Measurements from ENCODE around the gene PLSCR3. TPM values are rescaled to one million over a fixed set of nuclear protein-coding genes. Genes with fewer than 3 reads are reported as not detected.

Gene PLSCR3
- total RNA-seq, 2 experiments from 2014 or later: 63.0 to 66.8 TPM

Other genes starting within 250 kb of the PLSCR3 start
- gene ASGR1, start 215.2 kb downstream of the PLSCR3 start, total RNA-seq: 1 to 10 TPM; 2.8 to 4.4 TPM
- gene DLG4, start 174.7 kb downstream of the PLSCR3 start, total RNA-seq: 1 to 10 TPM; 8.9 to 9.8 TPM
- gene ACADVL, start 174.6 kb downstream of the PLSCR3 start, total RNA-seq: 100 to 1,000 TPM; 245 to 256 TPM
- gene DVL2, start 160.0 kb downstream of the PLSCR3 start, total RNA-seq: 10 to 100 TPM; 64.4 to 66.5 TPM
- gene PHF23, start 155.1 kb downstream of the PLSCR3 start, total RNA-seq: 10 to 100 TPM; 28.1 to 28.8 TPM
- 100 to 1,000 TPM; 112 to 113 TPM for gene GABARAP, start 152.1 kb downstream of the PLSCR3 start, total RNA-seq
- gene CTDNEP1, start 142.8 kb downstream of the PLSCR3 start, total RNA-seq: 100 to 1,000 TPM; 180 to 191 TPM
- gene ELP5, start 142.3 kb downstream of the PLSCR3 start, total RNA-seq: 100 to 1,000 TPM in 1 of 2 experiments, 10 to 100 TPM in 1; 99.0 to 110 TPM
- 1 to 10 TPM in 1 of 2 experiments, under 1 TPM in 1; 0.90 to 1.6 TPM for gene CLDN7, start 132.0 kb downstream of the PLSCR3 start, total RNA-seq
- under 1 TPM; 0.54 to 0.56 TPM for gene SLC2A4, start 112.8 kb downstream of the PLSCR3 start, total RNA-seq
- under 1 TPM; 0.19 to 0.24 TPM for gene YBX2, start 99.9 kb downstream of the PLSCR3 start, total RNA-seq
- gene EIF5A, start 86.9 kb downstream of the PLSCR3 start, total RNA-seq: 1,000 to 10,000 TPM; 1,429 to 1,492 TPM
- 10 to 100 TPM; 58.4 to 62.6 TPM for gene GPS2, start 79.2 kb downstream of the PLSCR3 start, total RNA-seq
- gene NEURL4, start 65.2 kb downstream of the PLSCR3 start, total RNA-seq: 10 to 100 TPM; 44.1 to 46.0 TPM
- 100 to 1,000 TPM; 235 to 238 TPM for gene ACAP1, start 58.0 kb downstream of the PLSCR3 start, total RNA-seq
- gene KCTD11, start 42.4 kb downstream of the PLSCR3 start, total RNA-seq: 1 to 10 TPM; 4.0 to 4.5 TPM
- gene TMEM95, start 39.4 kb downstream of the PLSCR3 start, total RNA-seq: not detected
- 1 to 10 TPM; 4.3 to 5.0 TPM for gene TNK1, start 13.4 kb downstream of the PLSCR3 start, total RNA-seq
- 10 to 100 TPM; 42.7 to 44.3 TPM for gene TMEM256, start 9.6 kb upstream of the PLSCR3 start, total RNA-seq
- gene NLGN2, start 13.3 kb upstream of the PLSCR3 start, total RNA-seq: 1 to 10 TPM; 8.8 to 9.3 TPM
- not detected for gene SPEM1, start 25.8 kb upstream of the PLSCR3 start, total RNA-seq
- not detected for gene SPEM2, start 31.1 kb upstream of the PLSCR3 start, total RNA-seq
- gene SPEM3, start 34.3 kb upstream of the PLSCR3 start, total RNA-seq: not detected
- 10 to 100 TPM; 10.4 TPM for gene TMEM102, start 40.9 kb upstream of the PLSCR3 start, total RNA-seq
- gene FGF11, start 45.0 kb upstream of the PLSCR3 start, total RNA-seq: 1 to 10 TPM; 7.6 to 9.2 TPM
- gene CHRNB1, start 50.5 kb upstream of the PLSCR3 start, total RNA-seq: 10 to 100 TPM; 10.6 to 11.3 TPM
- 10 to 100 TPM; 16.7 TPM for gene ZBTB4, start 85.1 kb upstream of the PLSCR3 start, total RNA-seq
- gene SLC35G6, start 86.9 kb upstream of the PLSCR3 start, total RNA-seq: not detected
- gene POLR2A, start 89.8 kb upstream of the PLSCR3 start, total RNA-seq: 100 to 1,000 TPM; 198 to 200 TPM
- 10 to 100 TPM; 11.6 to 15.1 TPM for gene TNFSF12, start 154.5 kb upstream of the PLSCR3 start, total RNA-seq
- 1 to 10 TPM; 6.3 to 7.3 TPM for gene TNFSF13, start 164.2 kb upstream of the PLSCR3 start, total RNA-seq
- 100 to 1,000 TPM in 1 of 2 experiments, 10 to 100 TPM in 1; 96.5 to 100 TPM for gene SENP3, start 167.4 kb upstream of the PLSCR3 start, total RNA-seq
- gene CD68, start 185.1 kb upstream of the PLSCR3 start, total RNA-seq: 1 to 10 TPM; 6.6 to 6.7 TPM
- 10 to 100 TPM; 72.8 to 77.2 TPM for gene MPDU1, start 189.3 kb upstream of the PLSCR3 start, total RNA-seq
- under 1 TPM; 0.28 to 0.35 TPM for gene SOX15, start 195.6 kb upstream of the PLSCR3 start, total RNA-seq
- 10 to 100 TPM; 35.5 to 37.0 TPM for gene FXR2, start 220.4 kb upstream of the PLSCR3 start, total RNA-seq
- 10 to 100 TPM; 15.4 to 15.5 TPM for gene SAT2, start 233.3 kb upstream of the PLSCR3 start, total RNA-seq
- not detected for gene SHBG, start 235.6 kb upstream of the PLSCR3 start, total RNA-seq